GM12892 (cell line): ENCODE measurements around the gene SLC39A1.

Source experiments
- POLR2A ChIP-seq: IDR thresholded peaks from 2 replicates; pipeline ENCODE4 v1.6.1; 2011; ENCODE audit warnings: low read depth, low read length, control low read depth
- POLR2AphosphoS5 ChIP-seq: IDR thresholded peaks from 2 replicates; pipeline ENCODE4 v1.6.1; 2011; ENCODE audit warnings: low read depth, low read length, control low read depth

GRCh38 chr1:153991151-153991630 is 27.9 kb upstream of the SLC39A1 start:
- TF ChIP-seq POLR2A (no peak), POLR2AphosphoS5 (no peak)
